ENCODE results near the gene MYO9B.

The MYO9B gene

GRCh38 chr19:17259118-17259780 is 183.7 kb downstream of the MYO9B start:
- no peak overlapping the region for H3K4me3 ChIP-seq (ENCODE audit: low read depth, low read length)
- no peak for DNase-seq (ENCODE audit: low read depth)
- no peak for TF ChIP-seq CTCF (IDR thresholded peaks at IDR 0.05; ENCODE audit: insufficient read depth, low read depth, low read length, missing control alignments)

DNA sequence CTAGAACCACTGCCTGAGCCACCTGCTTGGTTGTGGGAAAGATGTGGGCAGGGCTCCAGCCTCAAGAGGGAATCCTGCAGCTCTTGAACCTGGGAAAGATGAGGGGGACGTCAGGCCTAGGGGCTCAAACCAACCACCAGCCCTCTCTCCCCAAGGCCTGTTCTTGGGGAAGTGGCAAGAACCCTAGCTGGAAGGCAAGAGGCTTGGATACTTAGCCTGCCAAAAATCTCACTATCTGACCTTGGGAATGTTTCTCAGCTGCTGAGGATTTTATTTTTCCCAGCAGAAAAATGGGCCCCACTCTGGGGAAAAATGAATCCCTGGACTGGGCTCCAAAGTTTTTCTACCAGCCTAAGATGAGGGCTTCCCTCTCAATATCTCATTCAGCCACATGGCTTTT is 184.4 kb downstream of the MYO9B start:
- DNase-seq (ENCODE audit: low read depth): no peak
- TF ChIP-seq CTCF (IDR thresholded peaks at IDR 0.05; ENCODE audit: insufficient read depth, low read depth, low read length, missing control alignments): no peak
- no peak overlapping the region for H3K4me3 ChIP-seq (ENCODE audit: low read depth, low read length)

GRCh38 chr19:17260842-17261325 is 185.3 kb downstream of the MYO9B start:
- DNase-seq (ENCODE audit: low read depth): peak; percentile 94
- peak; percentile 98 for TF ChIP-seq CTCF (IDR thresholded peaks at IDR 0.05; ENCODE audit: insufficient read depth, low read depth, low read length, missing control alignments)
- no peak overlapping the region for H3K4me3 ChIP-seq (ENCODE audit: low read depth, low read length)

- DNase-seq (ENCODE audit: low read depth): no peak
- TF ChIP-seq CTCF (IDR thresholded peaks at IDR 0.05; ENCODE audit: insufficient read depth, low read depth, low read length, missing control alignments): no peak
- no peak overlapping the region for H3K4me3 ChIP-seq (ENCODE audit: low read depth, low read length)
These were observed 187.0 kb downstream of the MYO9B start for GRCh38 chr19:17262557-17262956.

All from GM12865 (cell line).